ENCODE data around the gene GGCX.

Gene GGCX

GRCh38 chr2:85503168-85503850 lies 58.0 kb downstream of the GGCX start:
- H3K4me3 ChIP-seq (ENCODE audit: low read depth, low read length), result no peak overlapping the region
- no peak for TF ChIP-seq CTCF (IDR thresholded peaks at IDR 0.05; ENCODE audit: insufficient read depth, low read depth, low read length, missing control alignments)
- DNase-seq (ENCODE audit: low read depth), result no peak

- TF ChIP-seq CTCF (IDR thresholded peaks at IDR 0.05; ENCODE audit: insufficient read depth, low read depth, low read length, missing control alignments), result no peak
- no peak for DNase-seq (ENCODE audit: low read depth)
- H3K4me3 ChIP-seq (ENCODE audit: low read depth, low read length), result no peak overlapping the region
Observed at GRCh38 chr2:85502720-85503119, 58.6 kb downstream of the GGCX start.

GRCh38 chr2:85501248-85501647 lies 60.0 kb downstream of the GGCX start:
- peak; percentile 11 for DNase-seq (ENCODE audit: low read depth)
- H3K4me3 ChIP-seq (ENCODE audit: low read depth, low read length), result no peak overlapping the region
- no peak for TF ChIP-seq CTCF (IDR thresholded peaks at IDR 0.05; ENCODE audit: insufficient read depth, low read depth, low read length, missing control alignments)

- no peak for DNase-seq (ENCODE audit: low read depth)
- no peak for TF ChIP-seq CTCF (IDR thresholded peaks at IDR 0.05; ENCODE audit: insufficient read depth, low read depth, low read length, missing control alignments)
- H3K4me3 ChIP-seq (ENCODE audit: low read depth, low read length), result no peak overlapping the region
Observed at GRCh38 chr2:85497944-85498630, 63.2 kb downstream of the GGCX start.

GRCh38 chr2:85496436-85496835 lies 64.9 kb downstream of the GGCX start:
- DNase-seq (ENCODE audit: low read depth), result no peak
- no peak overlapping the region for H3K4me3 ChIP-seq (ENCODE audit: low read depth, low read length)
- TF ChIP-seq CTCF (IDR thresholded peaks at IDR 0.05; ENCODE audit: insufficient read depth, low read depth, low read length, missing control alignments), result no peak
